Stimulated activated CD8-positive, alpha-beta memory T cell treated with anti-CD3 and anti-CD28 coated beads, Interleukin-7, amount 100 ng/mL, for 1 hour (primary cell): Measurements from ENCODE around the gene CD151.

ENCODE experiments used
- DNase-seq, 2 donors: peaks; one replicate each; pipeline ENCODE4 v3.0.0-alpha.2; 2020; ENCODE audit warnings: low read depth in 2 of 2

Gene CD151

DNA sequence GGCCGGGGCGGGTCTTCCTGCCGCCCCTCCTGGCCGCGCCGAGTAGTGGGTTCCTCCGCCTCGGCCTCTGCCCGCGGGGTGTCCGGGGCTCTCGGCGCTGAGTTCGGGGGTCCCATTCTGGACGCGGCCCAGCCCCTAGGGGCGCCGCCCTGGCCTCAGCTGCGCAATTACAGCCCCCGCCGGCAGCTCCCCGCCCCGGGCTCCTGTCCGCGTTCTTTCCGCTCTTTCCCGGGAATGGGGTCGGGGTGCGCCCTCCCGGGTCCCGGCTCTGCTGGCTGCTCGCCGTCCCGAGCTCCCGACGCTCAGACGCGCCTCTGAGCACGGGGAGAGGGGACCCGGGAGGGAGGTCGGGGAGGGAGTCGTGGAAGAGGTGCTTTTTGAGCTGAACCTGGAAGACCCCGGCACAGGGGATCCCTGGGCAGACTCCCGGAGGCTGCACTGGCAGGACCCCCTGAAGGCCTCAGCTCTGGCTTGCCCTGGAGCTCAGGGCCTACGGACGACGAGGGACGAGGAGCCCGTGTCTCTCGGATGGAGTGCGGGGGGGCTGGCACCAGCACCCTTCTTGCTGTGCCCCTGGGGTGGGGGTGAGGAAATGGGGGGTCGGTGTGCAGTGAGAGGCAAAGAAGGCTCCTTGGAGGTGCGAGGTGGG lies 10.5 kb downstream of the CD151 start:
- DNase-seq: no peak

DNA sequence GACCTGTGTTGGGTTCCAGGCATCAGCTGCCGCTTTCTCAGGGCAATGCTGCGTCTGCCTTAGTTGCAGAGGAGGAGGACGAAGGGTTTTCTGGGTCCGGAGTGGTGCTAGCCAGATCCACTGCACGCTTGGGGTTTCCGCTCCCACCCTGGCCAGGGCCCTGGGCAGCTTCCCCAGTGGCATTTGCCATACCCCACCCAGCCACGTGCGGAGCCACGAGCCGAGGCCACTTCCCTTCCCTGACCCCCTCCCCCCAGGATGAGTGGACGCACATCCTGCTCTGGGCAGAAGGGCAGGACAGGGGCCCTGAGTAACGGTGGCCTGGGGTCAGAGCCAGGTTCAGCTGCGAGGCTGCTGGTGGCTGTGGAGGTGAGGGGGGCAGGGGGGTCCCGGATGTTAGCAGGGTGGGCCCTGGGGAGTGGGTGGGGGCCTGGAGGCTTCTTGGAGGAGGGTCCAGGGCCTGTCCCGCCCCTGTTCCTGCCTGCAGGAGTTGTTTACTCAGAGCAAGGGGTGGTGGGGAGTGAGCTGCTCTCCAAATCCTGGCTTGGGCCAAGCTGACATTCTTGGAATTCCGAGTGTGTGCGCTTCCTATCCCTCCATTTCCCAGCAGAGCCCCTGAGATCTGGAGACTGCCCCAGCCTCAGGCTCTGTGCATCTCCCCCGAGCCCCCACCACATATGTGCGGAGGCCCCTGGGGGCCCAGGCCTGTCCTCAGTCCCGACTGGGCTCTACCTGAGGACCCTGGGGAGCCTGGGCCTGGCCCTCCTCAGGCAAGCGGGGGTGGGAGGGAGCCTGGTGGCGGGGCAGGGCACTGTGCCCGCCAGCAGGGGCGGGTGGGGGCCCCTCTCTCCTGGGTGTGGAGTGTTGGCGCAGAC lies 11.3 kb downstream of the CD151 start:
- DNase-seq: no peak

- no peak for DNase-seq
These were observed 12.2 kb downstream of the CD151 start for GRCh38 chr11:844693-845644.

DNA sequence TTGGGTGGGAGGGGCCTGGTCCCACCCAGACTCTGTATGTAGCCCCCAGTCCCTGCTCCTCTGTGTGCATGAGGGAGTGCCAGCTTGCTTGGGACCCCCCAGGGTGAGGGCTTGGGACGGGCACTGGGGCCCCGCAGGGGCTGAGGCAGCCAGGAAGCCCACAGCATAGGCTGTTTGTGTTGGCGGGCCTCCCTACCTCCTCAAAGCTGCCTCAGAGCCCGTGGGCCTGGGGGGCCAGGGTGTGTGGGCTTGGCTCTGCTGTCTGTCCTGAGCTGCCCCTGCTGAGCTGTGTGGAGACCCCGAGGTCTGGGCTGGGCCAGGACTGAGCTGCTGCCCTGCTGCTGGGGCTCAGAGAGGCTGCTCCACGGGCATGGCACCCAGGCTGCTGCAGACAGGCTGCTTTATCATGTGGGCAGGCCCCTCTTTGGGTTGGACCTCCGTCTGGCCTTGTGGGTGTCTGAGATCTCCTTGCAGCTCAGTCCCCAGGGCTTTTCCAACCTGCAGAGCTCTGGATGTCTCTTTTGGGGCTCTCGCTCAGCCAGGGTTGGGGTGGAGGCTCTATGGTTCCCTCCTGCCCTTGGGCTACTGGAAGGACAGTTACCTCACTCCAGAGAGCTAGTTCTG lies 13.2 kb downstream of the CD151 start:
- no peak for DNase-seq

DNA sequence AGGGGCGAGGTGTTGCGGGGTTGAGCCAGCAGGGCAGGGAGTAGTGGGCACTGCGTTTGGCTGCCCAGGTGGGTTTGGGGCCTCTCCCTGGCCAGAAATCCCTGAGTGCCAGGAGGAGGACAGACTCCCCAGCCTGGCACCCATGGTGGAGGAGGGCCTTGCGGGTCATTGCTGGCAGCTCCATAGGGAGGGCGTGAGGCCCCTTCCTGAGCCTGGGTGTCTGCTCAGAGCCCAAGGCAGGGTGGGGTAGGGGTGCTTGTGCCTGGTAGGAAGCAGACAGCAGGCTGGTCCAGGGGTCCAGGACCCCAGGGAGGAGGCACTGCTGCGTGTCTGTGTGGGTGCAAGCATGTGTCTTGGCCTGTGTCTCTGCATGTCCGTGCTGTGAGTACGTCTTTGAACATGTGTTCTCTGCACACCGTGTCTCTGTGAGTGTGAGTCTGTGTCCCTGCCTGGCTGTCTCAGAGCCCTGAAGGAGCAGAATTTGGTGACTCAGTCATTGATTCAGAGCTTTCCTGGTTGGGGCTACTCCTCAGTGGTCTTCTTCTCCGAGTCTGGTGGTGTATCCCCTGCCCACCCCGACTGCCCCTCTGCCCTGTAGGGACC lies 13.8 kb downstream of the CD151 start:
- DNase-seq: no peak

- DNase-seq: no peak
These were observed 15.1 kb downstream of the CD151 start for GRCh38 chr11:847876-848275.

DNA sequence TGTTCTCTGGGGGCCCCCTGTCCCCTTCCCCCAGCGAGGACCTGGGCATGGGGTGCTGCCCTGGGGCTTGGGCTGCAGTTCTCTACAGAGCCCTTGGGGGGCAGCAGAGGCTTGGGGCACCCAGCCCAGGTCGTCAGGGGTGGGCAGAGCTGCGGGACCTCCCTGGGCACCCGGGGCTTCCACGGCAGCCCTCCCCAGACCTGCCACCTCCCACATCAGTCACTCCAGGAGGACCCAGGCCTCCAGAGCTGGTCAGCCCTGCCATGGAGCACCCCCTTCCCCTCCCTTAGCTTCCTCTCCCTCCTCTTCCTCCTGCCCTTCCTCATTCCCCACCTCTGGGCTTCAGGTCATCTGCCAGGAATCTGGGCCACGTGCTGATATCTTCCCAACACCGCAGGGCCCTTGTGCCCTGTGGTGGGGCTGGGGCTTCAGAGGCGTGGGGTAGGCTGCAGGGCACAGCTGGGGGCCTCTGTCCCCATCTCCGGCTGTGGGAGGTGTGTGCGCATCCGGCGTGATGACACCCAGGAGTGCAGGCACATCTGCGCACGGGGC lies 15.7 kb downstream of the CD151 start:
- DNase-seq: peak; percentile 44 to 48

GRCh38 chr11:849104-849824 lies 16.5 kb downstream of the CD151 start:
- DNase-seq: no peak

GRCh38 chr11:849951-850774 lies 17.4 kb downstream of the CD151 start:
- DNase-seq: no peak

DNA sequence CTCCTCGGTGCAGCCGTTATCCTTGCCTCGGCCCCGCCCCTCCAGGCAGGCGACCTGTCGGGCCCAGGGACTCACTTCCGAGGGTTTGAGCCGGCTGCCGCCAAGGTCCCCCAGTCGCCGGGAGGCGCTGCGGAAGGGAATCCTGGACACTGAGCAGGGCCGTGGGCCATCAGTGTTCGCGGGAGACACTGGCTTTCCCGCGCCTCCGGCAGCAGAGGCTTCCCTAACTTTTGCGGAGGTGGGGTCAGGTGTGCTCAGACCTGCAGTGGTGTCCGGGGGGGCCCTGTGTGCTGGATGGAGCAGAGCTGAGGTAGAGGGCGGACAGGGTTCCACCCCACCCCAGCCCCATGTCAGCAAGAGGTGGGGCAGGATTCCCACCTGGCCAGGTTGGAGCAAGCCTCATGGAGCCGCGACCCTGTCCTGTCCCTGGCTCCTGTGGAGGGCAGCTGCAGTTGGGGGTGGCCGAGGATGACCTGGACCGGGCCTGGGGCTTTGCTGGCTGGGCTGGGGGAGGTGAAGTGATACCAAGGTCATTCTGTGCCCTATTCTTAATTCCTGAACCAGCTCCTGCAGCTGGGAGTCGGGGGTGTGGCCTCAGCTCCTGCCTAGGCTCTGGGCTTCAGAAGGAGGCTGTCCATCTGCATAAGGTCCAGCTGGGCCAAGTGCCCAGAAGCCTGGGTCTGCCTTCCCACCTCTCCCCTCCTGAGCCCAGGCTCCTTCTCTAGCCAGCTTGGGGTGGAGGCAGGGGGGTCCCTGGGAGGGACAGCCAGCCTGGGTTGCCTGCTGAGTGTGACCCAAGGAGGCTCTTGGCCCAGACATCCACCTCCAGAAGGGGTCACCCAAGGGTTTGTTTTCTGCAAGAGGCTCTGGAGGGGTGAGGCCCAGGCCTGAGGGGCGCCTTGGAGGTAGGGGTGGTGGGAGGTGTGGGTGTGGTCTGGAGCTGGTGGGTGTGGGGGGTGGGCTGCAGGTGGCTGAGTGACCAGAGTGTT lies 18.3 kb downstream of the CD151 start:
- DNase-seq: no peak

- no peak for DNase-seq
These were observed 20.0 kb downstream of the CD151 start for GRCh38 chr11:852762-853161.

GRCh38 chr11:853682-854448 lies 21.1 kb downstream of the CD151 start:
- DNase-seq: no peak

DNA sequence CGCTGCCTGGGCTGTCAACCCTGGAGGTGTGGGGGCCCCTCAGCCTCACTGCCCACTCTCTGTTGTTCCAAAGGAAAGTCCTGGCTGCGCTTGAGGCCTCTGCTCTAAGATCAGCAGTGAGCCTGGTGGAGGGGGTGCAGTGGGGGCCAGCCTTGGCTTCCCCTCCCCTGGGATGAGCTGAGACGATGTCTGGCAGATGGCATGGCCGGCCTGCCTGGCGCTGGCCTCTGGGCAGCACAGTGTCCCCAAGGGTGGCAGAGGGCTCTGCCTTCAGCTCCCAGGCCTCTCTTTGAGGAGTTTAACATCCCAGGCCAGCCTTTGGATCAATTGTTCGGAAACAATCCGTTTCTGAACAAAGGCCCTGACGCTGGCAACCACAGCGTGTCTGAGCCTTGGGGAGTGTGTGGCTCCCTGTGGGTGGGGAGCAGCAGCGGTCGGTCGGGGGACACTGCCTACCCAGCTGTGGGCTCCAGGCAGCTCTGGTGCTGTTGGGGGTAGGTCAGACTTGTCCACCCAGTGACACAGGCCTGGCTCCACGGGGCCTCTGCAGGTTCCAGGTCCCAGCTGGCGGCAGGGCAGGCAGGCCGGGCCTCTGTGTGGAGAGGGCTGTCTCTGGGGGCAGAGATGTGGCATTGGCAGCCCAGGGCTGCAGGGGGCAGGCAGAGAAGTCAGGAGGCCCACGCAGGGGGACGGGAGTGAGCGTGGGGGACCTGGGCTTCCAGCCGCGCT lies 22.0 kb downstream of the CD151 start:
- DNase-seq: no peak

DNA sequence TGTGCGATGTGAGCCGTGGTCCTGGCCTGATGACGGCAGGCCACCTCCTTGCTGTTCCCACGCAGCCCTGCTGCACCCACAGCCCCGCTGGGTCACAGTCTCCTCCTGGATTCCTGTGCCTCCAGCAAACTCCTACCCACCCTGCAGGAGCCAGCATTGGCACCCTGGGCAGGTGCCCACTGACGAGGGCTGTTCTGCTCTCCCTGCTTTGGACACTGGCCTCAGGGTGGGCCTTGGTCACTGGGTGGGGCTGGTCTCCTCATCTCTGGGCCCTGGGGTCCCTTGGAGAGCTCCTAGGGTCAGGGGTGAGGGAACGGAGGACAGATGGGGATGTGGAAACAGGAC lies 22.6 kb downstream of the CD151 start:
- no peak for DNase-seq

DNA sequence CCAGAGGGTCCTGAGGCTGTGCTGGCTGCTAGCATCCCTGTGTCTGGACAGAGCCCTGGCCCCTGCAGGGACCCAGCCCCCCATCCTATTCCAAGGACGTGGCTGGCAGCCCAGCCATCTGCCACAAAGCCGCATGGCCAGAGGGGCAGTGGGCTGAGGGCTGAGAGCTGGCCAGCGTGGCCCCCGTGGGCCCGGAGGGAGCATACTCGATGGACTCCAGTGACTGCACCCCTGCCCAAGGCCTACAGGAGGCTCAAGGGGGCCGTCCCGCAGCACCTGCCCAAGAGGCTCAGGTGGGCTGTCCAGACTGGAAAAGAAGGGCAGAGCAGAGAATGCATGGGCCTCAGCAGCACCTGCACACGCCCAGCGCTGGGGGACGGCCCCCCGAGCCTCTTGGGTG lies 23.0 kb downstream of the CD151 start:
- no peak for DNase-seq

GRCh38 chr11:856397-856796 lies 23.6 kb downstream of the CD151 start:
- DNase-seq: no peak
